OCI-LY7 (cell line): Measurements from ENCODE around the gene S100A6.

Experiments used
- EZH2phosphoT487 ChIP-seq: fragments of 200-600 bp; sonication (generic); IDR thresholded peaks from 2 replicates; pipeline ENCODE4 v1.6.1; 2018; ENCODE audit warnings: low read depth, borderline replicate concordance, mild to moderate bottlenecking, mixed run types, antibody characterized with exemption, low read length, moderate library complexity, mixed read lengths
- TF ChIP-seq, protein P1 (sequence below): fragments of 200-600 bp; sonication (generic); conservative IDR thresholded peaks from 2 replicates; pipeline ENCODE4 v1.5.1; 2014; ENCODE audit warnings: mild to moderate bottlenecking, antibody characterized with exemption, low read length, moderate library complexity, mixed read lengths

DNA sequence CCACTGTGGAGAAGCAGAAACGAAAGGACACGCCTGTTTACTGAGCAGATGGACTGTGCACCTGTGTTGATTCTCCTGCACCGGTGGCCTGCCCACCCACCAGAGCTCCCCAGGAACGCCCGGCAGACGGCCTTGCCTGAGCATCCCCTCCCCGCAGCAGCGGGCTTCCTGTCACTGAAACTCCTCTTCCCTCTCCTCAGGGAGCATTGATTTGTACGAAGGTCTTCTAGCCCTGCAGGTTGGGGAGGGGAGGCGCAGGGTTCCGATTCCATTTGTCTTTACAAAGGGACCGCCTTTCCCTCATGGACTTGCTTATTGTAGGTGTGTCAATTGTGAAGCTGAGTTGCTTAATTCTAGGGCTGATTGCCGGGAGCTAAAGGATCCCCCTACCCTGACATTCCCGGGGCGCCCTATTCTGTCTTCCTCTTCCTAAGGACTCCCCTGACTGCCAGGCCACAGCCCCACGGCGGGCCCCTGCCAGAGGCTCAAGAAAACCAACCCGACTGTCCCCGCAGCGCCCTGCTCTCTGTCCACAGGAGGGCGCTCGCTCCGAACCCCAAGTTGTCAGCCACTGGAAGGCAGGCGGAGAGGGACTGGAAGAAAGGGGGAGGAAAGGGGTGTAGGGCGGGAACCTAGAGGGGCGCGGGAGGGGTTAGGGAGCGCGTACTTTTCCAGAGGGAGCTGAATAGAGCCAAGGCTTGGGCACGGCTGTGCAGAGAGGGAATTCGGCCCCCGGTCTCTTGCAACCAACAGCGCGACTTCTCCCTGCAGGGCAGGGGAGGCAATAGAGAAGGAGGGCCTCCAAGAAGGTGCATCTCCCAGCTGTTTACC is 2.8 kb downstream of the S100A6 start:
- TF ChIP-seq, protein P1, sequence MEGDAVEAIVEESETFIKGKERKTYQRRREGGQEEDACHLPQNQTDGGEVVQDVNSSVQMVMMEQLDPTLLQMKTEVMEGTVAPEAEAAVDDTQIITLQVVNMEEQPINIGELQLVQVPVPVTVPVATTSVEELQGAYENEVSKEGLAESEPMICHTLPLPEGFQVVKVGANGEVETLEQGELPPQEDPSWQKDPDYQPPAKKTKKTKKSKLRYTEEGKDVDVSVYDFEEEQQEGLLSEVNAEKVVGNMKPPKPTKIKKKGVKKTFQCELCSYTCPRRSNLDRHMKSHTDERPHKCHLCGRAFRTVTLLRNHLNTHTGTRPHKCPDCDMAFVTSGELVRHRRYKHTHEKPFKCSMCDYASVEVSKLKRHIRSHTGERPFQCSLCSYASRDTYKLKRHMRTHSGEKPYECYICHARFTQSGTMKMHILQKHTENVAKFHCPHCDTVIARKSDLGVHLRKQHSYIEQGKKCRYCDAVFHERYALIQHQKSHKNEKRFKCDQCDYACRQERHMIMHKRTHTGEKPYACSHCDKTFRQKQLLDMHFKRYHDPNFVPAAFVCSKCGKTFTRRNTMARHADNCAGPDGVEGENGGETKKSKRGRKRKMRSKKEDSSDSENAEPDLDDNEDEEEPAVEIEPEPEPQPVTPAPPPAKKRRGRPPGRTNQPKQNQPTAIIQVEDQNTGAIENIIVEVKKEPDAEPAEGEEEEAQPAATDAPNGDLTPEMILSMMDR = peak; percentile 80
- TF ChIP-seq EZH2phosphoT487 = no peak
